Activated T-cell treated with anti-CD3 and anti-CD28 coated beads, Interleukin-2, amount 50 U/mL, for 4 hours (primary cell): ENCODE data around the gene ALG3. TPM values are rescaled to one million over a fixed set of nuclear protein-coding genes. Genes with fewer than 3 reads are reported as not detected.
"Not testable (repeated sequence)": the region's sequence is repeated elsewhere in the genome, so short reads cannot be mapped to it uniquely, and the experiment has no call there.

ENCODE experiments used
- ATAC-seq, 2 donors: fragments of 200-7000 bp; cut with Tn5 transposase; one replicate each; pipeline ENCODE4 v1.10.0; 2021
- DNase-seq: peaks from one replicate; pipeline ENCODE4 v3.0.0-alpha.2; 2020
- H3K27me3 Mint-ChIP-seq: one replicate; pipeline ENCODE4 v1.8.0; 2021; ENCODE audit warnings: low read depth, mixed read lengths
- H3K36me3 Mint-ChIP-seq: one replicate; pipeline ENCODE4 v1.8.0; 2022; ENCODE audit warnings: mixed read lengths; ENCODE audit not compliant: insufficient read depth
- H3K4me1 Mint-ChIP-seq: one replicate; pipeline ENCODE4 v1.8.0; 2021; ENCODE audit warnings: low read depth, mixed read lengths
- H3K4me3 Mint-ChIP-seq: one replicate; pipeline ENCODE4 v1.8.0; 2021; ENCODE audit warnings: mild to moderate bottlenecking, moderate library complexity, mixed read lengths
- H3K9me3 Mint-ChIP-seq: one replicate; pipeline ENCODE4 v1.8.0; 2021; ENCODE audit warnings: mixed read lengths
- total RNA-seq, 3 donors: library from RNA; stranded (reverse); gene quantifications; one replicate each; pipeline ENCODE4 v1.2.1, GENCODE V29; 2021

Gene ALG3
- total RNA-seq, 3 donors from 2014 or later: 89.9 to 93.7 (median 92.5) TPM

DNA sequence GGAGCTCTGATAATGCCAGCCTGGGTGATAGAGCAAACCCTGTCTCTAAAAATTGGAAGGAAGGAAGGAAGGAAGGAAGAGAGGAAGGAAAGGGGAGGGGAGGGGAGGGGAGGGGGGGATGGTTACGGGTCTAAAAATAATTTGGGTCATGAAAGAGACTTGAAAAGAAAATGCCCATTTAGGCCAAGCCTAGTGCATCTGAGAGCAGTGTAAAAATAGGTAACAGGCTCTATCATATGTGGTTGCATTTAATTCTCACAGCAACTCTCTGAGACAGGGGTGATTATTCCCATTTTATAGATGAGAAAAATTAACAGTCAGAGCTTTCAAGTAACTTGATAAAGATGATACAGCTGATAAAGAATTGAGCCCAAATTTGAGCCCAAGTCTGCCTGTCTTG lies 23.5 kb upstream of the ALG3 start:
- H3K4me3 Mint-ChIP-seq: no peak overlapping the region
- H3K4me1 Mint-ChIP-seq: peaks cover 3% of the 10 kb centered on the region
- H3K9me3 Mint-ChIP-seq: no peaks in the 10 kb centered on the region
- H3K27me3 Mint-ChIP-seq: peaks cover 50% of the 10 kb centered on the region
- no peak for DNase-seq
- H3K36me3 Mint-ChIP-seq: no peaks in the 10 kb centered on the region
- ATAC-seq: no peak

- not testable (repeated sequence) for H3K9me3 Mint-ChIP-seq, H3K4me1 Mint-ChIP-seq, ATAC-seq, DNase-seq, H3K36me3 Mint-ChIP-seq, H3K4me3 Mint-ChIP-seq
- H3K27me3 Mint-ChIP-seq: peaks cover 46% of the 10 kb centered on the region
Measured at GRCh38 chr3:184267249-184267648, 18.5 kb upstream of the ALG3 start.

GRCh38 chr3:184262764-184263179 lies 14.0 kb upstream of the ALG3 start:
- no peak for ATAC-seq
- Mint-ChIP-seq H3K27me3 (peaks cover 40% of the 10 kb centered on the region), H3K9me3 (no peaks in the 10 kb centered on the region)

GRCh38 chr3:184261854-184262763 lies 13.3 kb upstream of the ALG3 start:
- Mint-ChIP-seq H3K9me3 (no peaks in the 10 kb centered on the region), H3K4me1 (peaks cover 21% of the 10 kb centered on the region), H3K36me3 (peaks cover 2% of the 10 kb centered on the region), H3K4me3 (peak overlapping the region; percentile 79), H3K27me3 (peaks cover 34% of the 10 kb centered on the region)
- peak; percentile 42 to 44 for ATAC-seq
- peak; percentile 36 for DNase-seq

More at GRCh38 chr3:184262764-184263179, 14.0 kb upstream of the ALG3 start:
- Mint-ChIP-seq H3K4me3 (peak overlapping the region; percentile 61), H3K4me1 (peaks cover 21% of the 10 kb centered on the region), H3K36me3 (no peaks in the 10 kb centered on the region)
- DNase-seq: no peak

DNA sequence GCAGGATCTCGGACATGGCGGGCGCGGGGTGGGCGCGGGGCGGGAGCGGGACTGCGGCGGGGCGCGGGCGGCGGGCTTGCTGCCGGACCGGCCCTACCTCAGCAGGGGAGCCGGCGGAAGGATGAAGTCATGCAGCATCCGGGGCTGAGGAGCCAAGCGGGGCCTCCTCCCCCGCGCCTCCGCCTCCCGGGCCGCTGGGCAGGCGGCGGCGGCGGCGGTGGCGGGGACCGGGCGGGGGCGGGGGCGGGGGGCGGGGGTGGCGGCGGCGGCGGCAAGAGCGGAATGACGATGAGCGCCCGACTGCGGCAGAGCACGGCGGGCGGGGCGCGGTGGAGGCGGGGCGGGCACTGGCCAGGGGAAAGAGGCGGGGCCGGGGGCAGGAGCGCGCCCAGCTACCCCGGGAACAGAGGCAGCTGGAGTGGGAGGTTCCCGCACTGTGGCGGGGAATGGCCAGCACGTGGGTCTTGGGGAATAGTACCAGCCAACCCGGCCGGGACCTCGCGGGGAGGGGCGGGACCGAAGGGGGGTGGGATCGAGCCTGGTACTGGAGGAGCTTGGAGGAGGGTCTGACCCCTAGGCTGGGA lies 12.6 kb upstream of the ALG3 start, which contains the start of gene CAMK2N2:
Gene CAMK2N2, minus strand, starts transcription at position 284 of the 584 bp plus-strand sequence. Its CDS starts 268 bp downstream, at position 16.
- Mint-ChIP-seq H3K36me3 (peaks cover 2% of the 10 kb centered on the region), H3K4me3 (peak within 1 kb of the TSS; percentile 82), H3K4me1 (peaks cover 21% of the 10 kb centered on the region), H3K9me3 (no peaks in the 10 kb centered on the region), H3K27me3 (peaks cover 30% of the 10 kb centered on the region)
- DNase-seq: peak; percentile 46
- peak; percentile 56 to 59 for ATAC-seq

DNA sequence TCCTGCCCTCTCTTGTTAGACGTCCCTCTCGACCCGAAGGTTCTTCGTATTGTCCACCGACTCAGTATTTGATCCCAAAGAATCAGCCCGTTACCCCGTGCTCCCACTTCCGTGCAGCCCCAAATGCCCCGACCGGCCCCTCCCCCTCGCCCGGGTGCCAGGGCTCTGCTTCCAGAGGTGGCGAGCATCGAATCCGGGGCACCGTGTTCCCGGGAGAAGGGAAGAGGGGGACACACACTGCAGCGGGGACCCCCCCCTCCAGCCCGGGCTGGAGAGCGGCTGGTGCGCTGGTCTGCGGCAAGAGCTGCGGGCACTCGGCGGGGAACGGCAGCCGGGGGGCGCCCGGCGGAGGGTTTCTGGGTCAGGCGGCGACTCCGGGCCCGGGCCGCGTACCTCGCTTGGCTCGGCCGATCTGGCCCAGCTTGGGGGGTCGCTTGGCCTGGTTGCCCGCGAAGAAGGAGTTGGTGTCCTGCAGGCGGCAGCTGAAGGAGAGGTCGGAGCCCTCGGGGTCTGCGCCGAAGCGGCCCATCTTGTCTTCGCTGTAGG lies 12.0 kb upstream of the ALG3 start:
- Mint-ChIP-seq H3K4me3 (peak overlapping the region; percentile 82), H3K9me3 (no peaks in the 10 kb centered on the region), H3K4me1 (peaks cover 23% of the 10 kb centered on the region), H3K36me3 (peaks cover 2% of the 10 kb centered on the region), H3K27me3 (peaks cover 26% of the 10 kb centered on the region)
- no peak for ATAC-seq
- no peak for DNase-seq

- ATAC-seq (peak; percentile 47 to 51), DNase-seq (peak; percentile 20)
- Mint-ChIP-seq H3K4me1 (peaks cover 26% of the 10 kb centered on the region), H3K36me3 (peaks cover 5% of the 10 kb centered on the region), H3K27me3 (peaks cover 24% of the 10 kb centered on the region), H3K9me3 (no peaks in the 10 kb centered on the region), H3K4me3 (peak overlapping the region; percentile 82)
Measured at GRCh38 chr3:184259878-184260723, 11.3 kb upstream of the ALG3 start.

DNA sequence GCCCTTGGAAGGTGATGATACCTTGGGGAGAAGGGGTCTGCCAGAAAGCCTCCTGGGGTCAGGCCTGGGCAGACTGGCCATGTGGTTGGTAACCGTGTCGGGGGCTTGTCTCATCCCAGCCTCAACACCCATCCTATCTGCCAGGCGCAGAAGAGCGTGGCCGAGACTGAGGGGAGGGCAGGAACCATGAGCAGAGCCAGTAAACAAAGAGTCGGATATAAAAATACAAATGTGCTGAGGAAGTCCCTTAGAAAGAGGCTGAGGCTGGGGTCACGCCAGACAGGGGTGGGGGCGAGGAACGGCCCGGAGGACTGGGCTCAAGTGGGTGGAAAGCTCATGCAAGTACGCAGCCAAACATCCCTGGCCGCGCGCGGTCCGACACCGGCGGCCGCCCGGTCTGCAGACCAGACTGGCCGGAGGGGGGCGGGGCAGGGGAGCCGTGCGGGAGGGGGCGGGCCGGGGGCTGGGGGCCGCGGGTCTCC lies 10.7 kb upstream of the ALG3 start:
- H3K4me3 Mint-ChIP-seq: peak overlapping the region; percentile 64
- H3K4me1 Mint-ChIP-seq: peaks cover 26% of the 10 kb centered on the region
- no peak for ATAC-seq
- H3K27me3 Mint-ChIP-seq: peaks cover 19% of the 10 kb centered on the region
- no peak for DNase-seq
- H3K36me3 Mint-ChIP-seq: peaks cover 5% of the 10 kb centered on the region
- H3K9me3 Mint-ChIP-seq: no peaks in the 10 kb centered on the region

GRCh38 chr3:184258926-184259325 lies 10.2 kb upstream of the ALG3 start:
- Mint-ChIP-seq H3K27me3 (peaks cover 19% of the 10 kb centered on the region), H3K4me1 (peaks cover 26% of the 10 kb centered on the region), H3K4me3 (no peak overlapping the region), H3K9me3 (no peaks in the 10 kb centered on the region), H3K36me3 (peaks cover 5% of the 10 kb centered on the region)
- DNase-seq (no peak), ATAC-seq (no peak)

GRCh38 chr3:184257083-184257915 lies 8.5 kb upstream of the ALG3 start:
- Mint-ChIP-seq H3K4me3 (no peak overlapping the region), H3K4me1 (peaks cover 21% of the 10 kb centered on the region), H3K36me3 (peaks cover 5% of the 10 kb centered on the region), H3K27me3 (peaks cover 13% of the 10 kb centered on the region), H3K9me3 (no peaks in the 10 kb centered on the region)
- DNase-seq (no peak), ATAC-seq (no peak)

DNA sequence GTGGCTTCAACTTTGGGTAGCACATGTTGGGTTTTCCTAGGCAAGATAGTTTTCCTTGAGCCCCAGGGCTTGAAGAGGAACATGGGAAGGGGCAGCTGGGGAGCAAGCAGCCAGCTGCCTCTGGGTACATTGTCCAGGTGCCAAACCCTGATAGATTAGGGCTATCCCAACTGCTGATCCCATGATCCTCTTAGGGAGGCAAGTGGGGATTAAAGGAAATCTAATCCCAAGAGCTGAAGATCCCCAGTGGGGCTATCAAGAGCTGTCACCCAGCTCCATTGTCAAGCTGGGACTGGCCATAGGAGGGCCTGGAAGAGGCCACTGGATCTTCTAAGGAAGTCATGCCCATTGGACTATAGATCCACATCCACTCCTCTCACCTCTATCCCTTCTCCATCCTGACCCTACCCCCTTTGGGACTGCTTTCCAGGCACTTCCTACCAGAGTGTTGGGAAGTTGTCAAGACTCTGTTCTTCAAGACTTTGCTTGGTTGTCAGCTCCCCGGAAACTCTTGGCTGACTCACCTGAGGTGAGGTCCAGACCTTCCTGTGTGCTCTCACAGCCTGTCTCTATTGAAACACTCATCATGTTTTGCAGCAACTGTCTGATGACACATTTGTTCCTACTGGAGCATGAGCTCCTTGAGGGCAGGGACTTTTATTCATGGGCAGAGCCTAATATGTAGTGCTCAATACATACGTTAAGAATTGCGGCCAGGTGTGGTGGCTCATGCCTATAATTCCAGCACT lies 6.7 kb upstream of the ALG3 start:
- ATAC-seq (peak; percentile 62 to 69), DNase-seq (no peak)
- peaks cover 5% of the 10 kb centered on the region for H3K36me3 Mint-ChIP-seq
- H3K4me3 Mint-ChIP-seq: no peak overlapping the region
- H3K4me1 Mint-ChIP-seq: peaks cover 12% of the 10 kb centered on the region
- no peaks in the 10 kb centered on the region for H3K9me3 Mint-ChIP-seq
- peaks cover 5% of the 10 kb centered on the region for H3K27me3 Mint-ChIP-seq

GRCh38 chr3:184250167-184250828 lies 1.5 kb upstream of the ALG3 start:
- H3K36me3 Mint-ChIP-seq: peaks cover 6% of the 10 kb centered on the region
- DNase-seq (peak; percentile 87), ATAC-seq (peak; percentile 60 to 65)
- peak overlapping the region; percentile 89 for H3K4me3 Mint-ChIP-seq
- H3K4me1 Mint-ChIP-seq: peaks cover 9% of the 10 kb centered on the region
- no peaks in the 10 kb centered on the region for H3K9me3 Mint-ChIP-seq
- no peaks in the 10 kb centered on the region for H3K27me3 Mint-ChIP-seq
